Measurements from ENCODE around the gene PPP1R3D. TPM values are rescaled to one million over a fixed set of nuclear protein-coding genes. Genes with fewer than 3 reads are reported as not detected.

Gene PPP1R3D
- total RNA-seq, 1 experiment from 2014 or later: 2.7 TPM

DNA sequence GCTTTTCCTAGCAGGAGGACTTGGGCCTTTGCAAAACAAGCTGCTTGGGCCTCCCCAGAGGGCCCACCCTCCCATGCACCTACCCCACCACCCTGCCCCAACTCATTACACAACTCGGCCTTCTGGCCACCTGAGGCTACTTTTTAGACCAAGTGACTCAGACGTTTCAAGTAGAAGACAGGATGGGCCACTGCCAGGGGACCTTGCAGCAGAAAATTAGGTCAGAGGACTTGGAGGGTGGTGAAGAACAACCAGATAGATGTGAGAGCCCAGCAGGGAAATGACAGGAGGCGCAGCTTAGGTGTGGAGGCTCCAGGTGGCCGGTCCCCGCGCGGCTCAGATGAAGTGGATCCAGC is 1.4 kb downstream of the PPP1R3D start:
- TF ChIP-seq SP1 (IDR thresholded peaks at IDR 0.05; ENCODE audit: low read depth) (no peak), EGR1 (IDR thresholded peaks at IDR 0.05; ENCODE audit: low read depth) (no peak), EZH2 (IDR thresholded peaks at IDR 0.05) (no peak), CEBPB (IDR thresholded peaks at IDR 0.05; ENCODE audit: low read depth) (no peak), POLR2A (IDR thresholded peaks at IDR 0.05; ENCODE audit: borderline replicate concordance, extremely low read depth, insufficient read depth, insufficient read length) (no peak), RAD21 (IDR thresholded peaks at IDR 0.05; ENCODE audit: low read depth) (no peak), ELF1 (IDR thresholded peaks at IDR 0.05; ENCODE audit: borderline replicate concordance, low read depth) (no peak), SIN3A (IDR thresholded peaks at IDR 0.05; ENCODE audit: low read depth) (no peak), ZFX (IDR thresholded peaks at IDR 0.05) (no peak), SRF (IDR thresholded peaks at IDR 0.05; ENCODE audit: low read depth) (no peak), POLR2AphosphoS5 (IDR thresholded peaks at IDR 0.05; ENCODE audit: low read depth, low read length) (no peak), CBX3 (IDR thresholded peaks at IDR 0.05; ENCODE audit: low read depth) (no peak), ZNF274 (IDR thresholded peaks at IDR 0.05; ENCODE audit: low read depth, low read length) (no peak), EZH2phosphoT487 (IDR thresholded peaks at IDR 0.05; ENCODE audit: borderline replicate concordance) (no peak), JUND (IDR thresholded peaks at IDR 0.05) (no peak)
- TF ChIP-seq, protein P1, sequence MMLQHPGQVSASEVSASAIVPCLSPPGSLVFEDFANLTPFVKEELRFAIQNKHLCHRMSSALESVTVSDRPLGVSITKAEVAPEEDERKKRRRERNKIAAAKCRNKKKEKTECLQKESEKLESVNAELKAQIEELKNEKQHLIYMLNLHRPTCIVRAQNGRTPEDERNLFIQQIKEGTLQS (IDR thresholded peaks at IDR 0.05): no peak
- TF ChIP-seq, protein P2, sequence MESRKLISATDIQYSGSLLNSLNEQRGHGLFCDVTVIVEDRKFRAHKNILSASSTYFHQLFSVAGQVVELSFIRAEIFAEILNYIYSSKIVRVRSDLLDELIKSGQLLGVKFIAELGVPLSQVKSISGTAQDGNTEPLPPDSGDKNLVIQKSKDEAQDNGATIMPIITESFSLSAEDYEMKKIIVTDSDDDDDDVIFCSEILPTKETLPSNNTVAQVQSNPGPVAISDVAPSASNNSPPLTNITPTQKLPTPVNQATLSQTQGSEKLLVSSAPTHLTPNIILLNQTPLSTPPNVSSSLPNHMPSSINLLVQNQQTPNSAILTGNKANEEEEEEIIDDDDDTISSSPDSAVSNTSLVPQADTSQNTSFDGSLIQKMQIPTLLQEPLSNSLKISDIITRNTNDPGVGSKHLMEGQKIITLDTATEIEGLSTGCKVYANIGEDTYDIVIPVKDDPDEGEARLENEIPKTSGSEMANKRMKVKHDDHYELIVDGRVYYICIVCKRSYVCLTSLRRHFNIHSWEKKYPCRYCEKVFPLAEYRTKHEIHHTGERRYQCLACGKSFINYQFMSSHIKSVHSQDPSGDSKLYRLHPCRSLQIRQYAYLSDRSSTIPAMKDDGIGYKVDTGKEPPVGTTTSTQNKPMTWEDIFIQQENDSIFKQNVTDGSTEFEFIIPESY (IDR thresholded peaks at IDR 0.05; ENCODE audit: extremely low read depth, insufficient replicate concordance, low read length): no peak
- TF ChIP-seq, protein P3, sequence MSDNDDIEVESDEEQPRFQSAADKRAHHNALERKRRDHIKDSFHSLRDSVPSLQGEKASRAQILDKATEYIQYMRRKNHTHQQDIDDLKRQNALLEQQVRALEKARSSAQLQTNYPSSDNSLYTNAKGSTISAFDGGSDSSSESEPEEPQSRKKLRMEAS (IDR thresholded peaks at IDR 0.05): no peak
- TF ChIP-seq, protein P4, sequence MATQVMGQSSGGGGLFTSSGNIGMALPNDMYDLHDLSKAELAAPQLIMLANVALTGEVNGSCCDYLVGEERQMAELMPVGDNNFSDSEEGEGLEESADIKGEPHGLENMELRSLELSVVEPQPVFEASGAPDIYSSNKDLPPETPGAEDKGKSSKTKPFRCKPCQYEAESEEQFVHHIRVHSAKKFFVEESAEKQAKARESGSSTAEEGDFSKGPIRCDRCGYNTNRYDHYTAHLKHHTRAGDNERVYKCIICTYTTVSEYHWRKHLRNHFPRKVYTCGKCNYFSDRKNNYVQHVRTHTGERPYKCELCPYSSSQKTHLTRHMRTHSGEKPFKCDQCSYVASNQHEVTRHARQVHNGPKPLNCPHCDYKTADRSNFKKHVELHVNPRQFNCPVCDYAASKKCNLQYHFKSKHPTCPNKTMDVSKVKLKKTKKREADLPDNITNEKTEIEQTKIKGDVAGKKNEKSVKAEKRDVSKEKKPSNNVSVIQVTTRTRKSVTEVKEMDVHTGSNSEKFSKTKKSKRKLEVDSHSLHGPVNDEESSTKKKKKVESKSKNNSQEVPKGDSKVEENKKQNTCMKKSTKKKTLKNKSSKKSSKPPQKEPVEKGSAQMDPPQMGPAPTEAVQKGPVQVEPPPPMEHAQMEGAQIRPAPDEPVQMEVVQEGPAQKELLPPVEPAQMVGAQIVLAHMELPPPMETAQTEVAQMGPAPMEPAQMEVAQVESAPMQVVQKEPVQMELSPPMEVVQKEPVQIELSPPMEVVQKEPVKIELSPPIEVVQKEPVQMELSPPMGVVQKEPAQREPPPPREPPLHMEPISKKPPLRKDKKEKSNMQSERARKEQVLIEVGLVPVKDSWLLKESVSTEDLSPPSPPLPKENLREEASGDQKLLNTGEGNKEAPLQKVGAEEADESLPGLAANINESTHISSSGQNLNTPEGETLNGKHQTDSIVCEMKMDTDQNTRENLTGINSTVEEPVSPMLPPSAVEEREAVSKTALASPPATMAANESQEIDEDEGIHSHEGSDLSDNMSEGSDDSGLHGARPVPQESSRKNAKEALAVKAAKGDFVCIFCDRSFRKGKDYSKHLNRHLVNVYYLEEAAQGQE (IDR thresholded peaks at IDR 0.05; ENCODE audit: low read depth): no peak
- TF ChIP-seq, protein P5, sequence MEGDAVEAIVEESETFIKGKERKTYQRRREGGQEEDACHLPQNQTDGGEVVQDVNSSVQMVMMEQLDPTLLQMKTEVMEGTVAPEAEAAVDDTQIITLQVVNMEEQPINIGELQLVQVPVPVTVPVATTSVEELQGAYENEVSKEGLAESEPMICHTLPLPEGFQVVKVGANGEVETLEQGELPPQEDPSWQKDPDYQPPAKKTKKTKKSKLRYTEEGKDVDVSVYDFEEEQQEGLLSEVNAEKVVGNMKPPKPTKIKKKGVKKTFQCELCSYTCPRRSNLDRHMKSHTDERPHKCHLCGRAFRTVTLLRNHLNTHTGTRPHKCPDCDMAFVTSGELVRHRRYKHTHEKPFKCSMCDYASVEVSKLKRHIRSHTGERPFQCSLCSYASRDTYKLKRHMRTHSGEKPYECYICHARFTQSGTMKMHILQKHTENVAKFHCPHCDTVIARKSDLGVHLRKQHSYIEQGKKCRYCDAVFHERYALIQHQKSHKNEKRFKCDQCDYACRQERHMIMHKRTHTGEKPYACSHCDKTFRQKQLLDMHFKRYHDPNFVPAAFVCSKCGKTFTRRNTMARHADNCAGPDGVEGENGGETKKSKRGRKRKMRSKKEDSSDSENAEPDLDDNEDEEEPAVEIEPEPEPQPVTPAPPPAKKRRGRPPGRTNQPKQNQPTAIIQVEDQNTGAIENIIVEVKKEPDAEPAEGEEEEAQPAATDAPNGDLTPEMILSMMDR (IDR thresholded peaks at IDR 0.05 in 2 of 3, conservative IDR thresholded peaks at IDR 0.05 in 1 of 3; ENCODE audit: borderline replicate concordance in 1 of 3, insufficient read depth in 1 of 3, low read depth in 2 of 3, low read length in 2 of 3): no peak
- H3K9me3 ChIP-seq (ENCODE audit: control insufficient read depth in 1 of 2, insufficient read depth in 1 of 2, low read depth in 1 of 2, low read length in 2 of 2): no peaks in the 10 kb centered on the region
- ATAC-seq (no peak), DNase-seq (ENCODE audit: low read depth, low spot score) (no peak)
- ChIA-PET POLR2A (no interaction called here), CTCF (no interaction called here), RAD21 (ENCODE audit: low non-redundant PET in 1 of 2, low total read pairs in 2 of 2, uncharacterized antibody in 2 of 2, unreplicated experiment in 2 of 2) (no interaction called here)
- H3K9me2 ChIP-seq (ENCODE audit: insufficient read depth): no peaks in the 10 kb centered on the region
- H3K4me2 ChIP-seq (ENCODE audit: low read length): no peak overlapping the region
- peaks cover 2 to 17% of the 10 kb centered on the region in 2 experiments for H3K4me1 ChIP-seq (ENCODE audit: control insufficient read depth in 1 of 2, insufficient read depth in 2 of 2, low read length in 2 of 2)
- H2AFZ ChIP-seq (ENCODE audit: low read depth, low read length, poor library complexity, severe bottlenecking): no peak overlapping the region
- H4K20me1 ChIP-seq (ENCODE audit: insufficient read depth): no peaks in the 10 kb centered on the region
- H3K9ac ChIP-seq (ENCODE audit: low read length): no peak overlapping the region
- H3K36me3 ChIP-seq (ENCODE audit: control insufficient read depth in 1 of 2, insufficient read depth in 2 of 2, low read length in 2 of 2): peaks cover 3 to 6% of the 10 kb centered on the region in 2 experiments; a peak in 3 of 4 replicates
- H3K79me2 ChIP-seq (ENCODE audit: insufficient read depth, low read length): no peaks in the 10 kb centered on the region
- H3K4me3 ChIP-seq (replicated peaks in 1 of 2; ENCODE audit: low read depth in 1 of 2, low read length in 2 of 2): no peak overlapping the region
- no TSS peak for BruUV-seq (replicated peaks)
- H3K27ac ChIP-seq (ENCODE audit: low read depth, low read length): no peak overlapping the region
- intact Hi-C loops (cut with micrococcal nuclease): no loop called here
- no peaks in the 10 kb centered on the region for H3K27me3 ChIP-seq (ENCODE audit: insufficient read depth, low read length)
